ENCODE data around the gene COL2A1. TPM values are rescaled to one million over a fixed set of nuclear protein-coding genes. Genes with fewer than 3 reads are reported as not detected.
A peak's percentile ranks its signal among the peaks of the same experiment; 100 is the strongest.

COL2A1 gene
- polyA plus RNA-seq, 10 donors: 5.5 to 83.1 (median 39.5) TPM

DNA sequence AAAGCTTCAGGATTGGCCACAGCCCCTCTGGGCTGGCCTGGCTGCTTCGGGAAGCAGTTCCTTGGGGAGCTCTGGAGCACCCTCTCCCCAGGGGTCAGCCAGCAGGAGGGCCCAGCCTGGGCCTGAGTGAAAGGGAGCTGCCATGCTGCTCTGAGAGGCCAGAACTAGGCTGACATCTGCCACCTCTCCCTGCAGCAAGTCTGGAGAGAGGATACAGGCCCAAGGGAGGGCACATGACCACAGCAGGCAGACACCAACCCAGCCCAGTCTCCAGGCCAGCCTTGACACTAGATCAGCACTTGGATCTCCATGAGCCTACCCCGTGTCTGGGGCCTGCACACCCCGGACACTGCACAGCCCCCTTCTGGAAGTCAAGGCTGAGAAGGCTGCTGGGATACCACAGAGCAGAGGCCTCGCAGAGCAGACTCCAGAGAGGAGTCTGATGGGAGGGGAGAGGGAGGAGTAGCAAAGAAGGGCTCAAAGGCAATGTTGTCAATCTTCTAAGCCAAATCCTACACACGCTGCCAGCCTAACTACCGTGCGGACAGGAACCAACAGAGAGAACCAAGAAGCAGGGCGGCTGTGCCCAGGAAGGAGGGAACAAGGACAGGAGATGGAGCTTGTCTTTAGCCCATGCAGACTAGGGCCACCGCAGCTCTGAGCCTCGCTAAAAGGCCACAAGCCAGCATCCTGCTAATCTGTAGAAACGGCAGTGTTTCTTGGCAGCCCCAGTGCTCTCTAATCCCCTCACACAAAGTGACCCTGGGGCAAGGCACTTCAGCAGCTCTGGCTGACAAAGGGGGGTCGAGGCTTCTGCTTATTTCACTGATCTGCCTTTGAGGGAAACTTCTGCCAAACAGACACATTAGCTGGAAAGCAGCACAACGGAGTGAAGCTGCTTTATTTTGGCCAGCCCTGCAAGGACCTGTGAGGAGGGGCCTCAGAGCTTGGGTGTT, 12.9 kb downstream of the COL2A1 start:
- DNase-seq: peak in 2 of 3 donors; percentile 32 to 68

DNA sequence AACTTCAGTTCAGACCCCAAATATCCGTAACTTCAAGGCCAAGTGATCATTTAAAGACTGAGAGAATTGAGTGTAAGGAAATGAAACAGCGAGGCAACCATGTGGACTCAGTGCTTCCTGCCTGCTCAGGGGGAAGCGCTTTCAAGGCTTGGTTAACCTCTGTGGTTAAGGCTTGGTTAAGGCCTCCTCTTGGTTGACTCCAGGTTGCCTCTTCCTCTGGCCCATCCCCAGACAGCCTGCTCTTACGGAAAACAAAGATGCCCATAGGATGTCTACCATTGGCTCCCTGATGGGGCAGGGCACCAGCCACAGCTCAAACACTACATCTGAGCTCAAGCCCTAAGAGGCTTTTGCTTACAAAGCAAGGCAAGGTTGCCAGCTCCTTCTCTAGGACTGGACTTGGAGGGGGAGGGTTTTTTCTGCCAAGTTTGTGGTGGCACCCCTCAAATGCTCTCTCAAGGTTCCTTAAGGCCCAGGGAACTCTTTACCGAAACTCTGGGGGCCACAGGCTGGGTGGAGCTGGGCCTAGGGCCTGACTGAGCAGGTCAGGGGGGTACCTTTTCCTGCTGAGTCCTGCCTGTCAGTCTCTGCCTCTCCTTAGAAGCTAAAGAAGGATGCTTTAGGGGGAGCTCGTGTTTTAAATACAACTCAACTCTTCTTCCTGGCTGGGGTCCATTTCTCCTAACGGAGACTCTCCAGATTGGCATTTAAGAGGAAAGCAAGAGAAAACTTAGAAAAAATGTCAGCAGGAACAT, 13.7 kb downstream of the COL2A1 start:
- peak in 2 of 3 donors; percentile 64 to 74 for DNase-seq

DNA sequence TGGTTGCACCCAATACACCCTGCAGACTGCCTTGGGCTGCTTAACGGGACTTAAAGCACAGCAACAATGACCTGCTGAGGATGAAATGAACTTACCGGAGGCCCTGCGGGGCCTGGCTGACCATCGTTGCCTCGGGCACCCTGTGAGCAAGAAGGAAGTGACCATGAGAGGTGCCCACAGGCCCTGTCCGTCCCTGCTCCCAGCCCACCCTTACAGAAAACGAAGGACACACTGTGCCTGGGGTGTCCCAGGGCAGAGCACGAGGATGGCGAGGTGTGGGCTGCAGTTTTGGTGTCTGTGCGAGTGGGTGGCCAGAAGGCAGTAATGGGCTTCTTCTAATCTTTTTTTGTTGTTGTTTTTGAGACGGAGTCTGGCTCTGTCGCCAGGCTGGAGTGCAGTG, 14.6 kb downstream of the COL2A1 start:
- DNase-seq: no peak

DNA sequence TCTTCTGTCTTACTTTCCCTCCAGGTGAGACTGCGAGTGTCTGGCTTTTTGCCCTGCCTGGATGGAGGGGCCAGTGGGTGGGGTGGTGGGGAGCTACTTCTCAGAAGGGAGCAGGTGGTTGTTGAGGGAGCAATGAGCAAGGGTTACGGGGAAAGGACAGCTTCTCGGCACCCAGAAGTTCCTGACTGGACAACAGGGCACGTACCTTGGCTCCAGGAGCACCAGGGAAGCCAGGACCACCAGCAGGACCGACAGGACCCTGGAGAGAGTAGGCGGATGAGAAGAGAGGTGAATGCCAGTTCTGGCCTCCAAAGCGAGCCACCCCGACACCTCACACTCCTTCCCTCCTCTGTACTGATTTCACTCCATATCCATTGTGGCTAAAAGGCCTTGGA, 15.3 kb downstream of the COL2A1 start:
- no peak for DNase-seq

DNA sequence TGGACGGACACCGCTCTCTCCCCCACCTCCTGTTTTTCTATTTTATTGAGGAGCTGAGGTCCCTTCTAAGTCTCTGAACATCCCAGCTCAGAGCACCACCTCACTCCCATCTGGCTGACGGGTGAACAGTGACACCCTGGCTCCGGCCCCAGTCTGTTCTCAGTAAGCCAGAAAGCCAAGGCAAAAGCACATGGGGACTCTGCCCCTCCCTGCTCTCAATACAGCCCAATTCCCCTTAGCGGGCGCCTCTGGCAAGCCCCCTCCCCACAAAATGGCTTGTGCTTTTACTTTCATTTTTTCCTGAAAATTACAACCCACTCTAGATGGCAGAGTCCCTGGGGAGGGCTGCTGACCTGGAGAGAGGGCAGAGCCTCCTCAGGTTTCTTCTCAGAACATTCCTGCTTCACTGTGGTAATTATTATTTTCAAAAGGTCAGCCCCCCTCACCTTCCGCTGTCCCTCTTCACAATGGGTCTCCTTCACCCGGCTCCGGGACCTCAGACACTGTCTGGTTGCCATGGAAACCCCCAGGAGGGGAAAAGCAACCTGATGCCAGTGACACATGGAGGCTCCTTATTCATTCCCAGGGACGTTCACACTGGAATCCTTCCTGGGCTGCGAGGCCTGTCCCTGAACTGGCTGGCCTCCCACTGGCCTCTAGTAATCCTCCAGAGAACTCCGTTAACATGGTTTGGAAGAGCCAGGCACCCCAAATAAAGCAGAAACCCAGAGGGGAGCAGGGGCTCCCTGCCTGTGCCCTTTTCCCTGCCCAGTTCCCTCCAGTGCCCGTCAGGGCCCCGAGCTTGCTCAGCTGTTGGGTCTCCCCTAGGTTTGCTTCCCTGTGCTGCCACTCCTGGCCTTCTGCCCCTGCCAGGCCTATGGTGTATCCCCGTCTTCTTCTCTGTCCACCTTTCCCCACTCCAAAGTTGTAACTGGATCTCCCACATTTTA, 15.9 kb downstream of the COL2A1 start:
- peak in 2 of 3 donors; percentile 14 to 40 for DNase-seq

DNA sequence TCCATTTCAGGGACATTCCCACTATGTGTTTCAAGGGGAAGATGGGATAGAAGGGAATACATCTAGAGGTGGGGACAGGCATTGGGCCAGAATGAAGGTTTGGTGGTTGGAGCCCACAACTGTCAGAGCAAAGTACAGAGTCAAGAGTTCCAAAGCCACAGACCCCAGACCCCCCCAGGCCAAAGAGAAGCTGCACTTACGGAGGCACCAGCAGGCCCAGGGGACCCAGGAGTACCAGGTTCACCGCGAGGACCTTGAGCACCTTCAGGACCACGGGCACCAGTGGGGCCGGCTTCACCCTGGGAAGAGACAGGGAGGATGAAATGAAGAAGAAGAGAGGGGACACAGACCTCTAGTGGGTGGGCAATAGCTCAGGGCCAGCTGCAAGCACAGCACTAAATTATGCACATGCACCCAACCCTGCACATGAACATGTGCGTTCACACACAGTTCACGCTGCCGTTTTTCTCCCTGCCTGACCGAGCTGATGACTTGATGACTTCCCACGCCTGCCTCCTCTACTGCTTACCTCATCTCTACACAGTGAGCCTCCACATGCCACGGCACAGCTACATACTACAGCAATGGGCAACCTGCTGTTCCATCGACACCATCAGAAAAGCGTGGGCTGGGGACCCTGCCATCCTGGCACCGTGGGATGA, 16.7 kb downstream of the COL2A1 start:
- DNase-seq: peak in 2 of 3 donors; percentile 6 to 32

DNA sequence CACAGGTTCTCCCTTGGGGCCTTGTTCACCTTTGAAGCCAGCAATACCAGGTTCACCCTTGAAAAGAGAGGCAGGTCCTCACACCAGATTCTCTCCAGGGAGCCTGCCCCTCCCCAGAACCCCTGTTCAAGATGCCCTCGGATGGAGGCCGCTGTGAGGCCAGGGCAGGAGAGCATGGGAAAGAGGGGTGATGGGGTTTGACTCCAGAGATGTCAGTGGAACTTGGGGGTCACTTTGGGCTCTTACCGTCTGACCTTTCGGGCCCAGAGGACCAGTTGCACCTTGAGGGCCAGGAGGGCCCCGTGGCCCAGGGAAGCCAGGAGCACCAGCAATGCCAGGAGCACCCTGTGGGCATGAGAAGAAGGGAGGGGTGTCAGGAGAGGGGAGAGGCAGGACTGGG, 17.4 kb downstream of the COL2A1 start:
- DNase-seq: no peak

DNA sequence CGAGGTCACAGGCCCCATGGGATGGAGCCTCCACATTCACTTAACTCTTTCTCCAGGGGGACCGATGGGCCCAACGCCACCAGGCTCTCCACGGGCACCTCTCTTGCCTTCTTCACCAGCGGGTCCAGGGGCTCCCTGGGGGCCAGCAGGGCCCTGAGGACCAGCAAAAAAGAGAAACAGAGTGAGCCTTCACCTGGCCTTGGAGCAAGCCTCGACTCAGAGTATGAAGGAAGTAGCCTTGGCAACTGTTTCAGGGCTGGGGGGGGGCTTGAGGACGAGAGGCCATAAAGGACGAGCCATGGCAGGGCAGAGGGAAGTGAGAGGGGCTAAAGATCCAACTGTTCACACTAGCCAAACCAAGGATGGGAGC, 18.0 kb downstream of the COL2A1 start:
- DNase-seq: no peak

DNA sequence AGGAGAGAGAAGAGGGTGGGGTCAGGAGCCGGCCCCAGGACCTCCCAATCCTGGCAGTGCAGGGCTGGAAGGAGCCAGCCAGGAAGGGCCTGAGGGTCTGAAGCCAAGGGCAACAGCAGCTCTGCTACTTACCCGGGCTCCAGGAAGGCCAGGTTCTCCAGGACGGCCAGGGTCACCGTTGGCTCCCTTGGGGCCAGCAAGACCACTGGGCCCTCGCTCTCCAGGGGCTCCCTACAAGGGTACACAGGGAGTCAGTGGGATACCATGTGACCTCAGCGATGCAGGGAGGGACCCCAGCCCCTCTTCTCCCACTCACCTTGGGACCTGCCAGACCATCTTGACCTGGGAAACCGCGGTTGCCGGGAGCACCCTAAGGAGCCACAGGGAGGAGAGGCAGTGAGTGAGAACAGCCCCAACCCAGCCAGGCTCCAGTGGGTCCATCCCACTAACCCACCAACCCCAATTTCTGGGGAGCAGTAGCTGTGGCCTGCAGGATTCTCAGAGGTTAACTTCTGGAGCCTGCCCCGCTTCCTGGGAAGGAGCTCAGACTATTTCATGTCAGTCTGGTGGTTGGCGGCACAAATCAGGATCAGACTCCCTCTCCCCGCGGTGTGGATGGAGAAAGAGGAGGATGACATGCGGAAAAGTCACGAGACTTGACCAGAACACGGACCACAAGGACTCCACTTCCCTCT, 18.5 kb downstream of the COL2A1 start:
- no peak for DNase-seq

DNA sequence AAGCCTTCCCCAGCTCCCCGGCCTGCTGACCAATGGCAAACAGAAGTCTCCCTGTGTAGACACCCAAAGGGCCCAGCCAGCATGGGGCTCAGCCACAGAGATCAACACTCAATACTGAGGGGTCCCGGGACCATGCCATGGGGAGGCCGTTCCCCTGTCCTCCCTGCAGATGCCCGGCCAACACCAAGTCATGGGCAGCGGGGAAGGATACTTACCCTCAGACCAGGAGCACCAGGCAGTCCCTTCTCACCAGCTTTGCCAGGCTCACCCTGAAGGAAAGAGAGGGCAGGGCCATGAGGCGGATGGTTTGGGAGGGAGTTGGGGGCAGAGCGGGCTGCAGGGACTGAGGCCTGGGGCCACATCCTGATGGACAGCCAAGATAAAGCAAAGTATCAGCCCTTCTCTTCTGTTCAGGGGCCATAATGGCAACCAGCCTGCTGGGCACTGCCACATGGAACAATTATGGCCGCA, 19.9 kb downstream of the COL2A1 start:
- DNase-seq: no peak

DNA sequence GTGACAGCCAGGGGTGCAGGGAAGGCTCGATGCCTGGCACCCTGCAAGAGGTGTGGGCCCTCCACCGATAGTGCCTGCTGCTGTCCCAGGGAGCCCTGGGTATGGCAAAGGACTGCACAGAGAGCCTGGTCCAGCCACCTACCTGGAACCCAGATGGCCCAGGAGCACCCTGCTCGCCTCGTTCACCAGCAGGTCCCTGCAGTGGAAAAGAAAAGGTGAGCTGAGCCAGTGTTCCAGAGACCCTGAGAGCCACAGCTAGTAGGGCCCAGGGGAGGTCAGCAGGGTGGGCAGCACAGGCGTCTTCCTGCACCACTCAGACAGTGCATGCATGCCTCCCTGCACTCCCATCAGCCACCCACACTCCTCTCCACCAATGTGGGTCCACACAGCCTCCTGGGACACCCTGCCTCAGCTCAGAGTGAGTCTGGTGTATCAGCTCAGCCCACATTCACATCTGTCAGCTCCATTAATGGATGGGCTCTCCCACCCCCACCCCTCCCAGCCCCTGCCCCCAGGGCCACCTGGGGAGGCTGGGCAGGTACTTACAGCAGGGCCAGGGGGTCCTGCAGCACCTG, 20.6 kb downstream of the COL2A1 start:
- no peak for DNase-seq

DNA sequence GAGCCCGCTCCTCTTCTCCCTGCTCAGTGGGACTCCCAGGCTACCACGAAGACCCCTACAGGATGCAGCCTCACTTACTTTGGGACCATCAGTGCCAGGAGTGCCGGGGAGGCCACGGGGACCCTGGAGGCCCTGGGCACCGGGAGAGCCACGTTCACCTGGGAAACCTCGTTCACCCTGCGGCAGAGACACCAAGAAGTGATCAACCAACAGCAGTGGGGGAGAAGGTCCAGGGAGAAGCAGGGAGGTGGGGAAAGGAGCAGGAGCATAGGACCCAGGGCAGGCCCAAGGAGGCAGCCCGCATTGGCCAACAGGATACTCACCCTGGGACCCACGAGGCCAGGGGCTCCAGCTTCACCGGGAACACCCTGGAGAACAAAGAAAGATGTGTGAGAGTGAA, 21.5 kb downstream of the COL2A1 start:
- no peak for DNase-seq

DNA sequence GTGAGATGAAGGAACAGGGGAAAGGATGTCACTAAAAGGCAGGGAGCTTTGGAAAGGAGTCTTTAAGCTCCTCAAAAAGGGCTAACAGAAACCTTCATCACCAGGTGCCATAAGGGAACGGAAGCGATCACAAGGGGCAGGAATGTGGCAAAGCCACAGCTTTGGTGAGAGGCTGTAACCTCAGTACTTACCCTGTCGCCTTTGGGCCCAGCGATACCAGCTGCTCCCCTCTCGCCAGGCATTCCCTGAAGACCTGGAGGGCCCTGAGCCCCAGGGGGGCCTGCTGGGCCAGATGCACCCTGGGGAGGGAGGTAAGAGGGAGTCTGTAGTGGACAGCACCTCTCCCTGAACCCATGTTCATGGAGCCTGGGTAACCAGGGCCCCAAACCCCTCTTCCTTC, 22.0 kb downstream of the COL2A1 start:
- no peak for DNase-seq

DNA sequence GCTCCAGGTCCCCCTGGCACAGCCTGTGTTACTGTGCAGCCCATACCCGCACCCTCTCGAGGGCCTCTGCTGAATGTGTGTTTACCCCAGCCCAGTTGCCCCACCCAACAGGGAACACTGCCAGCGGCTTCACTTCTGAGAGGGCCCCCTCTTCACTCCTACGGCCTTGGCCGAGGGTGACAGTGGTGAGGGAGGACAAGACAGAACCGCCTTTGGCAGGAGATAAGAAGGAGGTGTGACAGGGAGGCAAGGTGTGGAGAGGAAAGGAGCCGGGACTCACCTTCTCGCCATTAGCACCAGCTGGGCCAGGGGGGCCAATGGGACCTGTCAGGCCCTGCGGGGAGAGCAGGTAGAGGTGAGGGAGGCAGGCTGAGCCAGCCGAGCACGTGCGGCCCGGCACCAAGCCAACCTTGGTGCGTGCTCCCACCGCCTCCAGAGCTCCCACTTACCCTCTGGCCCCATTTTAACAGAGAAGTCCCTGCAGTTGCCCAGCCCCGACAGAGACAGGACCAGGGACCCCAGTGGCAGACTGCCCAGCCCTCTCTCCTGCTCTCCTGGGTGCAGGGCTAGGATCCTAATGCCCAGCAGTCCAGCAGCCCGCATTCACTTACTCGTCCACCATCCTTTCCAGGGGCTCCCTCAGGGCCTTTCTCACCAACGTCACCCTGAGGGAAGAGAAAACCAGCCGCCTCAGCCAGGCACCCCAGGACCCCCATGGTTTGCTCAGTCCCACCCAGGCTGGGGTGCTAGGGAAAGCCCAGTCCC, 22.6 kb downstream of the COL2A1 start:
- DNase-seq: no peak

DNA sequence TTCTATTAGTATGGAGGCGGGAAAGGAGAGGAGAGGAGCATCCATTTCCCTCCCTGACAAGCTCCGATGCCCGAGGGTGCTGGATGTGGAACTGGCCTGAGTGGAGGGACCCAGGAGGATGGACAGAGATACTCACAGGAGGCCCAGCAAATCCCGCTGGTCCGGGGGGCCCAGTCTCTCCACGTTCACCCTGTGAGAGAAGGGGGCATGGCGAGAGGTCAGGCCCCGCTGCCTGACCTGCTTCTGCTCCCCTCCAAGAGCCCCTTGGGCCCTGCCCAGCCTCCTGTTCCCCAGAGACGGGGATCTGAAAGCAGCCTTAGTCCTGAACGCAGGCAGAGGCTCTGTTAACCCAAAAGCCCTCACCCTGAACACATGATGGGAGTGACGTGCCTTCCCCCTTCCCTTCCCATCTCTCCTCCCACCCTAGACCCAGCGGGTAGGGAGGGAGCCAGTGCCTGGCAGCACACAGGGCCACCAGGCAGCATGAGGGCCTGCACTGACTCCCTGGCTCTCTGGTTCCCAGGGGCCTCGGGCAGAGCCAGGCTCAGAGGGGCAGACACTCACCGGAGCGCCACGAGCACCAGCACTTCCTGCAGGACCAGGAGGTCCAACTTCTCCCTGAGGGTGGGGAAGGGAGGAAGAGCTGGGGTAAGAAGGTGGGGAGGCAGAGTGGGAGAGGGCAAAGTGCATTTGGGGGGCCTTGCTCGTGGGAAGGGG, 23.3 kb downstream of the COL2A1 start:
- no peak for DNase-seq

DNA sequence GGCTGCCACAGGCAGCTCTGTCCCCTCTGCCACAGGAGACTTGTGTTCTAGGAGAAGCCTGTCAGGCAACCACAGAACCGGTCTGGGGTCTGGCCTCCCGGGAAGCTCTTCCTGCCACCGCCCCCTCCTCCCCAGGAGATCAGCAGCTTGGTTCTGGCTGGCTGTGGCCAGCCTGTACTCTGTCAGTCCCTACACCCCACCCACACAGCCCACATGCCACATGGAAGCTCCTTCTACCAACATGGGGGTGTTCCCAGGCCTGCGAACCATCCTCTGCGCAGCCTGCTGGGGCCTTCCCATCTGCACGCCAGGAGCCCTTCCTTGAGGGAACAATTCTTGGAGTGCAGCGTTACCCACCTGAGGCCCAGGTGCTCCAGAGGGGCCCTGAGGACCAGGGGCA, 24.1 kb downstream of the COL2A1 start:
- DNase-seq: no peak

DNA sequence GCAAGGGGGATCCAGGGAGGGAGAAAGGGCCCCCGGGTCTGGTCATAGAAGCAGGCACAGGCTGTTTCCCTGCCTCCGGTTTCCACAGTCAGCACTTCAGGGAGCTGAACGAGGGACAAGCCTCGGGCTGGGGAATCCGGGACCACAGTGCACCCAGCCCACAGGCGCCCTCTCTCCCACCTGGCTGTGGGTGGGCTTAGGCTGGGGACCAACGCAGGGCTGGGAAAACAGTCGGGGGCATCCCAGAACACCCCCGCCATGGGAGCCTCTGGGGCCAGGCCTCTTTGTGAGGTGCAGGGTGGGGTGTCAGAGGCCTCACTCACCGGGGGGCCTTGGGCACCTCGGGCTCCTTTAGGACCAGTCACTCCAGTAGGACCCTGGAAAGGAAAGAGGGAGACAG, 24.6 kb downstream of the COL2A1 start:
- no peak for DNase-seq

DNA sequence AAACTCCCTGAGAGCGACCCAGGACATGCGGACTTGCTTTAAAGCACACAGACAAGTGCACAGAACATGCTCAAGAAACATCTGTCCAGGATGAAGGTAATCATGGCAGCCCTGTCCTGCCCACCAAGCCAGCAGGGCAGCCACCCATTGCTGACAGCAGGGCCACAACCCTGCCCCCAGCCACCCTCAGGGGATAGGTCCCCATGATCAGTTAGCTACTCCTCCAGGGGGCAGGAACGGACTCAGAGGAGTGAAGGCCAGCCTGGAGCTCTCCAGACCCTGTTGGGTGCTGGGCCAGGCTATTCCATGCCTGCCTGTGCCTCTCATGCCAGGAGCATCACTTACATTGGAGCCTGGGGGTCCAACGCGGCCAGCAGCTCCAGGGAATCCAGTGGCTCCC, 25.1 kb downstream of the COL2A1 start:
- no peak for DNase-seq

DNA sequence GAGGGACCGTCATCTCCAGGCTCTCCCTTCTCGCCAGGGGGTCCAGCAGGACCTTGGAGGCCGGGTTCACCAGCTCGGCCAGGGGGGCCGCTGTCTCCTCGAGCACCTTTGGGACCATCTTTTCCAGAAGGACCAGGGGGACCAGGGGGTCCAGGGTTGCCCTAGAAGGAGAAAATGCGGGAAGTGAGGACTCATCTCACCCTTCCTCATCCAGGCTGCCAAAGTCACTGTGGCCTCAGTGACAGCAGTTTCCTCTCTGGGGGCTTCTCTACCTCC, 25.7 kb downstream of the COL2A1 start:
- DNase-seq: no peak

Data from muscle of back (tissue), 11 donors.